IMR-90 (cell line): ENCODE results near the gene EFS. TPM values are rescaled to one million over a fixed set of nuclear protein-coding genes. Genes with fewer than 3 reads are reported as not detected.
"Not testable (repeated sequence)": the region's sequence is repeated elsewhere in the genome, so short reads cannot be mapped to it uniquely, and the experiment has no call there.

Source experiments
- ATAC-seq: fragments of 200-7000 bp; cut with Tn5 transposase; 2 replicates; pipeline ENCODE4 v1.9.1; 2020; ENCODE audit warnings: low read depth, mild to moderate bottlenecking, moderate library complexity
- BruUV-seq: library from RNA; stranded (reverse); fragments of 400-500 nt; replicated peaks from 2 replicates; lab custom pipeline; 2021; lab: Mats Ljungman, UMichigan
- CTCF ChIA-PET: fragments of 300-600 bp; formaldehyde crosslinking; extraction: SDS; loops from one replicate; lab custom pipeline; 2021; ENCODE audit warnings: antibody characterized with exemption; lab: Yijun Ruan, JAX
- POLR2A ChIA-PET: fragments of 300-600 bp; sonication (Branson Sonifier 250); formaldehyde crosslinking; loops from one replicate; lab custom pipeline; 2022; ENCODE audit warnings: antibody characterized with exemption; ENCODE audit not compliant: unreplicated experiment; lab: Charles Lee
- DNase-seq: peaks from one replicate; pipeline ENCODE4 v3.0.0; 2013
- H2AFZ ChIP-seq: replicated peaks from 2 replicates; pipeline ENCODE3; 2013; ENCODE audit warnings: low read length, mild to moderate bottlenecking; ENCODE audit not compliant: poor library complexity
- H2AK5ac ChIP-seq: 2 replicates; pipeline ENCODE4 v1.6.1; 2013; ENCODE audit warnings: low read depth, low read length, inconsistent platforms
- H2AK9ac ChIP-seq: replicated peaks from 2 replicates; pipeline ENCODE3; 2013; ENCODE audit warnings: mild to moderate bottlenecking, low read depth, low read length, moderate library complexity; ENCODE audit not compliant: poor library complexity
- H2BK120ac ChIP-seq: 2 replicates; pipeline ENCODE4 v1.6.1; 2013; ENCODE audit warnings: low read depth, low read length, inconsistent platforms
- H2BK15ac ChIP-seq: 3 replicates; pipeline ENCODE4 v1.6.1; 2013; ENCODE audit warnings: low read depth, low read length, inconsistent platforms
- H2BK20ac ChIP-seq: 2 replicates; pipeline ENCODE4 v1.6.1; 2013; ENCODE audit warnings: low read depth, mild to moderate bottlenecking, inconsistent platforms, low read length, moderate library complexity
- H2BK5ac ChIP-seq: 2 replicates; pipeline ENCODE4 v1.6.1; 2013; ENCODE audit warnings: mild to moderate bottlenecking, low read depth, low read length, inconsistent platforms; ENCODE audit not compliant: poor library complexity, severe bottlenecking
- H3K14ac ChIP-seq: replicated peaks from 2 replicates; pipeline ENCODE4 v1.6.1; 2013; ENCODE audit warnings: low read depth, low read length, inconsistent platforms
- H3K18ac ChIP-seq: 2 replicates; pipeline ENCODE4 v1.6.1; 2013; ENCODE audit warnings: low read depth, low read length, control low read depth
- H3K23ac ChIP-seq: 2 replicates; pipeline ENCODE4 v1.6.1; 2013; ENCODE audit warnings: low read depth, low read length, inconsistent platforms
- H3K27ac ChIP-seq: 2 replicates; pipeline ENCODE4 v1.5.1; 2013; ENCODE audit warnings: mild to moderate bottlenecking, control low read depth, low read length; ENCODE audit not compliant: insufficient read depth
- H3K27me3 ChIP-seq: 2 replicates; pipeline ENCODE4 v1.6.1; 2013; ENCODE audit warnings: low read length; ENCODE audit not compliant: control insufficient read depth, insufficient read depth
- H3K36me3 ChIP-seq: 2 replicates; pipeline ENCODE4 v1.6.1; 2013; ENCODE audit warnings: low read length, mixed read lengths; ENCODE audit not compliant: control insufficient read depth, insufficient read depth
- H3K4ac ChIP-seq: 2 replicates; pipeline ENCODE4 v1.6.1; 2013; ENCODE audit warnings: low read depth, low read length, inconsistent platforms
- H3K4me1 ChIP-seq: 2 replicates; pipeline ENCODE4 v1.6.1; 2013; ENCODE audit warnings: low read length, mixed read lengths; ENCODE audit not compliant: control insufficient read depth, insufficient read depth
- H3K4me2 ChIP-seq: 2 replicates; pipeline ENCODE4 v1.6.1; 2013; ENCODE audit warnings: low read depth, mild to moderate bottlenecking, control low read depth, low read length, moderate library complexity
- H3K4me3 ChIP-seq: 2 replicates; pipeline ENCODE4 v1.5.1; 2013; ENCODE audit warnings: low read depth, mild to moderate bottlenecking, control low read depth, low read length, moderate library complexity; ENCODE audit not compliant: insufficient read depth
- H3K56ac ChIP-seq: 2 replicates; pipeline ENCODE4 v1.6.1; 2013; ENCODE audit warnings: low read length, inconsistent platforms; ENCODE audit not compliant: insufficient read depth; ENCODE audit errors: extremely low read depth
- H3K79me1 ChIP-seq, 2 experiments: 2 replicates each; pipeline ENCODE4 v1.6.1; 2013; ENCODE audit warnings: low read length in 2 of 2, inconsistent platforms in 1 of 2, low read depth in 1 of 2
- H3K9ac ChIP-seq: 2 replicates; pipeline ENCODE4 v1.6.1; 2013; ENCODE audit warnings: low read depth, low read length, control low read depth
- H3K9me1 ChIP-seq: 2 replicates; pipeline ENCODE4 v1.6.1; 2013; ENCODE audit warnings: low read length, inconsistent platforms; ENCODE audit not compliant: insufficient read depth
- H3K9me3 ChIP-seq: 2 replicates; pipeline ENCODE4 v1.6.1; 2013; ENCODE audit warnings: low read length; ENCODE audit not compliant: control insufficient read depth, insufficient read depth
- H4K20me1 ChIP-seq: 2 replicates; pipeline ENCODE4 v1.6.1; 2013; ENCODE audit warnings: low read length, inconsistent platforms; ENCODE audit not compliant: insufficient read depth
- H4K5ac ChIP-seq: 2 replicates; pipeline ENCODE4 v1.6.1; 2013; ENCODE audit warnings: mild to moderate bottlenecking, low read depth, low read length, control low read depth
- H4K8ac ChIP-seq, 2 experiments: 2 replicates each; pipeline ENCODE4 v1.6.1; 2013; ENCODE audit warnings: low read depth in 2 of 2, low read length in 2 of 2, control low read depth in 1 of 2, inconsistent platforms in 1 of 2
- H4K91ac ChIP-seq: 2 replicates; pipeline ENCODE4 v1.6.1; 2013; ENCODE audit warnings: low read depth, low read length, inconsistent platforms; ENCODE audit not compliant: insufficient read depth
- WGBS, 2 experiments: methylation state at CpG; one replicate each; pipeline versions ENCODE4 v1.1.5 to v1.1.7; 2013; ENCODE audit warnings: missing lambda C conversion rate in 2 of 2; ENCODE audit not compliant: insufficient read length in 1 of 2; ENCODE audit errors: extremely low coverage in 2 of 2; 5-methylcytosine and 5-hydroxymethylcytosine counted together
- dilution Hi-C: fragments of 300-500 bp; cut with HindIII; formaldehyde crosslinking; loops from one replicate; pipeline ENCODE4 v1.14.3; 2018; ENCODE audit warnings: low sequenced_read_pairs; ENCODE audit not compliant: unreplicated experiment
- in situ Hi-C: fragments of 300-500 bp; cut with MboI; formaldehyde crosslinking; loops from 3 replicates; pipeline ENCODE4 v1.14.3; 2019; ENCODE audit warnings: low sequenced_read_pairs, inconsistent platforms, mixed read lengths
- intact Hi-C: fragments of 100-400 bp; cut with micrococcal nuclease; formaldehyde crosslinking; loops from 2 replicates; pipeline ENCODE4 v1.10.0; 2022
- polyA plus RNA-seq, 3 experiments: library from polyadenylated mRNA; depleted of rRNA; stranded (reverse); fragments of >200 nt; gene quantifications; 2 replicates each; pipeline ENCODE4 v1.2.3, GENCODE V29; 2012; ENCODE audit warnings: low replicate concordance in 1 of 3
- total RNA-seq: library from RNA; depleted of rRNA; stranded (reverse); fragments of >200 nt; gene quantifications from 2 replicates; pipeline ENCODE4 v1.2.3, GENCODE V29; 2012

Gene EFS
- total and polyA plus RNA-seq, 2 of the 4 experiments (the other 2 are of a cell fraction): 2.2 to 11.6 TPM

DNA sequence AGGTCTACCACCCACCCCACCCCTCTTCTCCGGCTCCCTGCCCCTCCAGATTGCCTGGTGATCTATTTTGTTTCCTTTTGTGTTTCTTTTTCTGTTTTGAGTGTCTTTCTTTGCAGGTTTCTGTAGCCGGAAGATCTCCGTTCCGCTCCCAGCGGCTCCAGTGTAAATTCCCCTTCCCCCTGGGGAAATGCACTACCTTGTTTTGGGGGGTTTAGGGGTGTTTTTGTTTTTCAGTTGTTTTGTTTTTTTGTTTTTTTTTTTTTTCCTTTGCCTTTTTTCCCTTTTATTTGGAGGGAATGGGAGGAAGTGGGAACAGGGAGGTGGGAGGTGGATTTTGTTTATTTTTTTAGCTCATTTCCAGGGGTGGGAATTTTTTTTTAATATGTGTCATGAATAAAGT, 39.2 kb downstream of the EFS start:
- intact Hi-C loops, H3K4me2 ChIP-seq, H4K5ac ChIP-seq, H2BK5ac ChIP-seq, DNase-seq, H3K27me3 ChIP-seq, H2BK20ac ChIP-seq, H3K9me1 ChIP-seq, H2BK15ac ChIP-seq, H3K9ac ChIP-seq, H4K91ac ChIP-seq, H3K4me3 ChIP-seq, H2BK120ac ChIP-seq, H3K14ac ChIP-seq, dilution Hi-C loops, ATAC-seq, H3K4ac ChIP-seq, H3K9me3 ChIP-seq, H3K4me1 ChIP-seq, H4K8ac ChIP-seq, H2AK5ac ChIP-seq, BruUV-seq, H3K18ac ChIP-seq, H3K56ac ChIP-seq, H3K27ac ChIP-seq, H2AFZ ChIP-seq, H3K23ac ChIP-seq, H2AK9ac ChIP-seq: not testable (repeated sequence)
- H4K20me1 ChIP-seq: peaks cover 16% of the 10 kb centered on the region; the same call in 1 of the 2 replicates
- peaks cover 18 to 30% of the 10 kb centered on the region in 2 experiments for H3K79me1 ChIP-seq
- H3K36me3 ChIP-seq: peaks cover 19% of the 10 kb centered on the region
- ChIA-PET POLR2A (interaction anchor here (0.6 kb wide), 2 partner anchors 21 to 106 kb away, joined by 3 to 4 read pairs; no protein-coding TSS in a partner anchor), CTCF (interaction anchor here (0.6 to 2.4 kb wide), 2 partner anchors 54 to 84 kb away, joined by 3 to 12 read pairs; no protein-coding TSS in a partner anchor)
- in situ Hi-C loops: loop anchor here (10.0 kb wide), 2 partner anchors 49 to 229 kb away; partner anchors contain the start of genes CMTM5, IL25, THTPA and ZFHX2
- no CpG with 5 or more reads among the region's 5 CpGs for WGBS, 2 experiments
